ENCODE results near the gene CCDC191.
A peak's percentile ranks its signal among the peaks of the same experiment; 100 is the strongest.

Gene CCDC191

GRCh38 chr3:114056130-114057010 is at the start of gene CCDC191, which contains the start of gene QTRT2:
Gene CCDC191 (minus strand): TSS chr3:114056526. CDS start chr3:114056466, 60 bp downstream.
Gene QTRT2 (plus strand): TSS chr3:114056737. CDS start chr3:114065258, 8,521 bp downstream.
- Mint-ChIP-seq H3K27me3 (ENCODE audit: low read depth) (no peaks in the 10 kb centered on the region), H3K4me3 (peak within 1 kb of the TSS; percentile 97), H3K4me1 (ENCODE audit: low read depth) (peaks cover 26% of the 10 kb centered on the region), H3K9me3 (no peaks in the 10 kb centered on the region), H3K36me3 (ENCODE audit: low read depth) (peaks cover 3% of the 10 kb centered on the region), H3K27ac (peak within 1 kb of the TSS; percentile 96)

DNA sequence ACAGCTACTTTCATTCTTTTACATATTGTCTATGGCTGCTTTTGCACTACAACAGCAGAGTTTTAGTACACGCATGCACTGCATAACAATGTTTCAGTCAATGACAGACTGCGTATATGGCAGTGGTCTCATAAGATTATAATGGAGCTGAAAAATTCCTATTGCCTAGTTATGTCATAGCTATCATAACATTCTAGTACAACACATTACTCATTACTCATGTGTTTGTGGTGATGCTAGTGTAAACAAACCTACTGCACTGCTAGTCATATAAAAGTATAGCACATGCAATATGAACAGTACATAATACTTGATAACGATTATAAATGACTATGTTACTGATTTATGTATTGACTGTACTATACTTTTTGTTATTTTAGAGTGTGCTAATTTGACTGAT is 48.1 kb upstream of the CCDC191 start:
- peaks cover 16% of the 10 kb centered on the region for H3K27me3 Mint-ChIP-seq (ENCODE audit: low read depth)
- H3K4me1 Mint-ChIP-seq (ENCODE audit: low read depth): no peaks in the 10 kb centered on the region
- H3K9me3 Mint-ChIP-seq: no peaks in the 10 kb centered on the region
- no peak overlapping the region for H3K27ac Mint-ChIP-seq
- no peaks in the 10 kb centered on the region for H3K36me3 Mint-ChIP-seq (ENCODE audit: low read depth)
- no peak overlapping the region for H3K4me3 Mint-ChIP-seq

DNA sequence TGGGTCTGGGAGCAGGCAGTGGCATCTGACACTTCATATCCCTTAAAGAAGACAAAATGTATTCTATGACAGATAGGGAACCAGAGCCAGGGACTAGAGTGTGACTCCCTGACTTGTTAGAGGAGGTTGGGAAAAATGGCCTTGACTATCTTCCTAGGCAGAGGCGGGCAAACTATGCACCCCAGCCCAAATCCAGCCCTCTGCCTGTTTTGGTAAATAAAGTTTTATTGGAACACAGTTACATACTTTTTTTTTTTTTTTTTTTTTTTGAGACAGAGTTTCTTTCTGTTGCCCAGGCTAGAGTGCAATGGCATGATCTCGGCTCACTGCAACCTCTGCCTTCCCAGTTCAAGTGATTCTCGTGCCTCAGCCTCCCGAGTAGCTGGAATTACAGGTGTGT is 47.5 kb upstream of the CCDC191 start:
- Mint-ChIP-seq H3K36me3 (ENCODE audit: low read depth) (no peaks in the 10 kb centered on the region), H3K27ac (no peak overlapping the region), H3K27me3 (ENCODE audit: low read depth) (peaks cover 14% of the 10 kb centered on the region), H3K4me1 (ENCODE audit: low read depth) (no peaks in the 10 kb centered on the region), H3K4me3 (no peak overlapping the region), H3K9me3 (no peaks in the 10 kb centered on the region)

DNA sequence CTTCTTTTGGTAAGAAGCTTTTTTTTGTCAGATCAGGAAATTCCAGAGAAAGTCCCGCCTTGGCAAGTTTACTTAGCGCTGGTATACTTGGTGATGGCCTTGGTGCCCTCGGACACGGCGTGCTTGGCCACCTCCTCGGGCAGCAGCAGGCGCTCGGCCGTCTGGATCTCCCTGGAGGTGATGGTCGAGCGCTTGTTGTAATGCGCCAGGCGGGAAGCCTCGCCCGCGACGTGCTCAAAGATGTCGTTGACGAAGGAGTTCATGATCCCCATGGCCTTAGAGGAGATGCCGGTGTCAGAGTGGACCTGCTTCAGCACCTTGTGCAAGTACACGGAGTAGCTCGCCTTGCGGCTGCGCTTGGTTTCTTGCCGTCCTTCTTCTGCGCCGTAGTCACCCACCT is 46.9 kb upstream of the CCDC191 start:
- Mint-ChIP-seq H3K9me3 (no peaks in the 10 kb centered on the region), H3K4me1 (ENCODE audit: low read depth) (no peaks in the 10 kb centered on the region), H3K4me3 (no peak overlapping the region), H3K36me3 (ENCODE audit: low read depth) (no peaks in the 10 kb centered on the region), H3K27me3 (ENCODE audit: low read depth) (peaks cover 14% of the 10 kb centered on the region), H3K27ac (no peak overlapping the region)

DNA sequence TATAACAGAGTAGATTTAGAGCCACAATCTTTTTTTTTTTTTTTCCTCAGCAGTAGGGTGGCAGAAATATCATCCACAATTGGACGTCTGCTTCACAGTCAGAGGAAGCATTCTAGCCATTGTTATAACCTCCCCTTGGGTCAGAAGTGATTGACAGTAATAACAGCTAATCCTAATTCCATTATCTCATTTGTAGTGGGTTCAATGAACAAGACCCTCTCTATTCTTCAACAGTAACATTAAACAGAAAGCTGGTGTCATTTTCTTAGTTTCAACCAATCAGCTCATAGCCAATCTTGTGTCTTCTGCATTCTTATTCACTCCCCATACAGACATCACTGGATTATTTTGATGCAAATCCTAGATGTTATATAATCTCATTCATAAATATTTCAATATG is 44.8 kb upstream of the CCDC191 start:
- H3K27me3 Mint-ChIP-seq (ENCODE audit: low read depth): peaks cover 14% of the 10 kb centered on the region
- no peak overlapping the region for H3K4me3 Mint-ChIP-seq
- H3K9me3 Mint-ChIP-seq: no peaks in the 10 kb centered on the region
- H3K27ac Mint-ChIP-seq: no peak overlapping the region
- H3K36me3 Mint-ChIP-seq (ENCODE audit: low read depth): no peaks in the 10 kb centered on the region
- no peaks in the 10 kb centered on the region for H3K4me1 Mint-ChIP-seq (ENCODE audit: low read depth)

- Mint-ChIP-seq H3K4me1 (ENCODE audit: low read depth) (peaks cover 3% of the 10 kb centered on the region), H3K27ac (no peak overlapping the region), H3K4me3 (no peak overlapping the region), H3K9me3 (no peaks in the 10 kb centered on the region), H3K36me3 (ENCODE audit: low read depth) (no peaks in the 10 kb centered on the region), H3K27me3 (ENCODE audit: low read depth) (peaks cover 23% of the 10 kb centered on the region)
Measured at GRCh38 chr3:114095796-114096195, 39.5 kb upstream of the CCDC191 start.

- H3K27me3 Mint-ChIP-seq (ENCODE audit: low read depth): peaks cover 16% of the 10 kb centered on the region
- peaks cover 3% of the 10 kb centered on the region for H3K4me1 Mint-ChIP-seq (ENCODE audit: low read depth)
- H3K27ac Mint-ChIP-seq: no peak overlapping the region
- no peak overlapping the region for H3K4me3 Mint-ChIP-seq
- no peaks in the 10 kb centered on the region for H3K9me3 Mint-ChIP-seq
- no peaks in the 10 kb centered on the region for H3K36me3 Mint-ChIP-seq (ENCODE audit: low read depth)
Measured at GRCh38 chr3:114093596-114093995, 37.3 kb upstream of the CCDC191 start.

DNA sequence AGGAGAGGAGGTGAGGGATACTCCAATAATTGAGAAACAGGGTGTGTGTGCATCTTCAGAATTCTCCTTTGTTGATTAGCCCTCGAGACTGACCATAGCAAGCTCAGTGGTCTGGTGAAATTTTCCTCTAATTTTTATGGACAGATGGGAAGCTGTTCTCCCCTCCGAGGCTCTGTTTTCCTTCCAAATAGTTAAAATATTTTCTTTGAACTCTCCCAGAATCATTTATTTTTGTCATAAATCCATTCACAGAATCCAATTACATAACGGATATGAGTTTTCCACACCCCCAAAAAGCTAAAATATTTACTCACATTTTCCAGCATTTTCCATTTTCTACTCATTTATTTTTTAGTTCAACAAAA is 36.7 kb upstream of the CCDC191 start:
- Mint-ChIP-seq H3K4me1 (ENCODE audit: low read depth) (peaks cover 3% of the 10 kb centered on the region), H3K4me3 (no peak overlapping the region), H3K9me3 (no peaks in the 10 kb centered on the region), H3K36me3 (ENCODE audit: low read depth) (no peaks in the 10 kb centered on the region), H3K27ac (no peak overlapping the region), H3K27me3 (ENCODE audit: low read depth) (peaks cover 16% of the 10 kb centered on the region)

DNA sequence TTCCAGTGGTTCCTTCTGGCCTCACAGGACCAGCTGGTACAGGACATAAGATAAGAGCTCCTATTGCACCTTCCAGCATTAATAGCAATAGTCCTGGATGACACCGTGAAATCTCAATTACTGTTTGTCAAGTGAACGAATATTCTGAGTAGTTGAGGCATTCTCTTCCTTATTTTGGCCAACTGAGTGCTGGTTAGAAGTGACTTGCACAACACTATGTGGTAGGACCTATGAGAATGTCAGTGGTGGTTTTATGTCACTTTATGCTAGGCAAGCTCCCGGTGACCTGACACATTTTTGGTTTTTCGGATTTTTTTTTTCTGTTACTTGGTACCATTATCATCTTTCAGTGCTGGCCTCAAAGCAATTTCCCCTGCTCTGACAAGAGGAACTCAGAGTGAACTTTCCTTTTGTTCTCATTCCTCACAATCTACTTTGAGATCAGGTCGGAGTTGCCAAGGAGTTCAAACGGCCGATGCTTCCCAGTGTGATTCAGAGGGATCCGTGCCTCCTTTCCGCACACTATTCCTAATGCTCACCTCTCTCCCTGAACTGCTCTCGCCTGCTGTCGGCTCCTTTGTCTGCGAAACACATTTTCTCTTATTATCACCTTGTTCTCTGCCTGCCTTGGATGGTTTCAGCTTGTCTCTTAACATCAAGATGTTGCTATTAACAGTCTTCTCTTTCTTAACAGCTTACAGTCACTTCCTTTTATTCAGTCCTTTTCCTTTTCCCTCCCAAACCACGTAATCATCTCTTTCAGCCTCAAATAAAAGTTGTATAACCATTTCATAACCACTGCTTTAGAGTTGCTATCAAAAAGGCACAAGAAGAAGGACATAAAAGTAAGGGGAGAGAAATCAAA is 36.1 kb upstream of the CCDC191 start:
- Mint-ChIP-seq H3K9me3 (no peaks in the 10 kb centered on the region), H3K4me3 (no peak overlapping the region), H3K4me1 (ENCODE audit: low read depth) (peaks cover 3% of the 10 kb centered on the region), H3K27ac (no peak overlapping the region), H3K36me3 (ENCODE audit: low read depth) (peaks cover 6% of the 10 kb centered on the region), H3K27me3 (ENCODE audit: low read depth) (peaks cover 16% of the 10 kb centered on the region)

- Mint-ChIP-seq H3K36me3 (ENCODE audit: low read depth) (peaks cover 16% of the 10 kb centered on the region), H3K4me3 (no peak overlapping the region)
Measured at GRCh38 chr3:114089675-114090074, 33.3 kb upstream of the CCDC191 start.

DNA sequence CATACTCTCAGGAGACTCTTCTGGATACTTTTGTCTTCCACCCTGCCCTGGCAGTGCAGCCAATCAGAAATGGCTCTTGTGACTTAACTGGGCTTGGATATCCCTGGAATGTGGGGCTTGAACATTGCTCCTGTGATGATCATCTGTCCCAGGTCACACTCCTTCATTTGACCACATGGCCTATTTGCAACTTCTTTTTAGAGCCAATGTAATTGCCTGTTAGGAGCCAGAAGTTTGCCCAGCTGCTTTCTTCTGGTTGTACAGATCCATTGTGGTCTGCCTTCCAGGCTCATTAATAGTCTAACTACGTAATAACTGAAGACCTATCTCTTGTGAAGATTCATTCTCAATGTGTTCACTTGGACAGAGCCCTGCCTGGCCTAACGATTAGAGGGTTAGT is 30.0 kb upstream of the CCDC191 start:
- H3K4me3 Mint-ChIP-seq: no peak overlapping the region
- no peak overlapping the region for H3K27ac Mint-ChIP-seq
- H3K4me1 Mint-ChIP-seq (ENCODE audit: low read depth): no peaks in the 10 kb centered on the region
- H3K9me3 Mint-ChIP-seq: no peaks in the 10 kb centered on the region
- peaks cover 30% of the 10 kb centered on the region for H3K36me3 Mint-ChIP-seq (ENCODE audit: low read depth)
- no peaks in the 10 kb centered on the region for H3K27me3 Mint-ChIP-seq (ENCODE audit: low read depth)

More at GRCh38 chr3:114089675-114090074, 33.3 kb upstream of the CCDC191 start:
- no peak overlapping the region for H3K27ac Mint-ChIP-seq
- peaks cover 16% of the 10 kb centered on the region for H3K27me3 Mint-ChIP-seq (ENCODE audit: low read depth)
- H3K4me1 Mint-ChIP-seq (ENCODE audit: low read depth): peaks cover 3% of the 10 kb centered on the region
- H3K9me3 Mint-ChIP-seq: no peaks in the 10 kb centered on the region

GRCh38 chr3:114083112-114083511 is 26.8 kb upstream of the CCDC191 start:
- Mint-ChIP-seq H3K27ac (no peak overlapping the region), H3K27me3 (ENCODE audit: low read depth) (no peaks in the 10 kb centered on the region), H3K36me3 (ENCODE audit: low read depth) (peaks cover 35% of the 10 kb centered on the region), H3K9me3 (no peaks in the 10 kb centered on the region), H3K4me3 (no peak overlapping the region), H3K4me1 (ENCODE audit: low read depth) (no peaks in the 10 kb centered on the region)

- Mint-ChIP-seq H3K36me3 (ENCODE audit: low read depth) (peaks cover 37% of the 10 kb centered on the region), H3K4me1 (ENCODE audit: low read depth) (no peaks in the 10 kb centered on the region)
Measured at GRCh38 chr3:114081037-114081436, 24.7 kb upstream of the CCDC191 start.

DNA sequence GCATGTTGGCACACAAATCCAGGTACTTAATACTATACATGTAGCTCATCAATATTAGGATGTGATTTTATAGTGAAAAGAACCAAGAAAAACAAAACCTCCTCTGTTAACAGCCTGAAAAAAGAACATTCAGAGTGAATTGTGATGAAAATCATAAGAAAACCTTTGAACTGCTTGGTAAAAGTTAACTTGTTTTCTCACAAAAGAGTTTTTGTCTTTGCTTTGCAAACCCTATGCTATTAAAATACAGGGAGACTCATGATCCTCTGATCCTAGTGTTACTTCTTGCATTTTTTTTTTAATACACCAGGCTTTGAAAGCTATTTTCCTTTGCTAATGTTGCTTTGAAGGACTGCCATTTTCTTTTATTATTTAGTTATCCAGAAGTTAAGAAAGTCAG is 23.9 kb upstream of the CCDC191 start:
- peaks cover 32% of the 10 kb centered on the region for H3K36me3 Mint-ChIP-seq (ENCODE audit: low read depth)
- no peak overlapping the region for H3K27ac Mint-ChIP-seq
- no peaks in the 10 kb centered on the region for H3K27me3 Mint-ChIP-seq (ENCODE audit: low read depth)
- H3K4me3 Mint-ChIP-seq: no peak overlapping the region
- no peaks in the 10 kb centered on the region for H3K4me1 Mint-ChIP-seq (ENCODE audit: low read depth)
- H3K9me3 Mint-ChIP-seq: no peaks in the 10 kb centered on the region

More at GRCh38 chr3:114081037-114081436, 24.7 kb upstream of the CCDC191 start:
- Mint-ChIP-seq H3K4me3 (no peak overlapping the region), H3K27ac (no peak overlapping the region), H3K27me3 (ENCODE audit: low read depth) (no peaks in the 10 kb centered on the region), H3K9me3 (no peaks in the 10 kb centered on the region)

DNA sequence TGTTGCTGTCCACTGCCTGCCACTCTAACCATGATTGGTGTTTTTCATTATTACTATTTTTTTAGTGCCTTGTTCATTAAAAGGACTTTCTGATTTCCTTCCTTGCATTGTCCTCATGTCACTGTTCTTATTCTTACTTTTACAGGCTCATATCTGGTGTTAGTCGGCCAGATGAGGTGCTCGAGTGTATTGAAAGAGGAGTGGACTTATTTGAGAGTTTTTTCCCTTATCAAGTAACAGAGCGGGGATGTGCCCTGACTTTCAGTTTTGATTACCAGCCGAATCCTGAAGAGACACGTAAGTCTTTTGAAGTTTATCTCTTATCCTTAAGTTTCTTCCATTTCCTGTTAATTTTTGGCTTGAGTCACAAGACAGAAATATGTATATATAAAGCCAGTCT is 23.4 kb upstream of the CCDC191 start:
- Mint-ChIP-seq H3K27ac (no peak overlapping the region), H3K27me3 (ENCODE audit: low read depth) (no peaks in the 10 kb centered on the region), H3K36me3 (ENCODE audit: low read depth) (peaks cover 34% of the 10 kb centered on the region), H3K4me1 (ENCODE audit: low read depth) (no peaks in the 10 kb centered on the region), H3K9me3 (no peaks in the 10 kb centered on the region), H3K4me3 (no peak overlapping the region)
